Lower leg skin (tissue), 3 donors: Measurements from ENCODE around the gene EGFLAM.

Experiments
- POLR2A ChIP-seq, 2 donors: fragments of 450-650 bp; IDR thresholded peaks; one replicate each; pipeline ENCODE4 v1.6.1; 2016 to 2017; ENCODE audit warnings: antibody characterized with exemption in 2 of 2, mild to moderate bottlenecking in 1 of 2, moderate library complexity in 1 of 2
- TF ChIP-seq, protein P1 (sequence below), 3 donors: fragments of 450-650 bp; IDR thresholded peaks; one replicate each; pipeline ENCODE4 v1.5.1; 2016; ENCODE audit warnings: antibody characterized with exemption in 3 of 3, mild to moderate bottlenecking in 3 of 3, moderate library complexity in 2 of 3

DNA sequence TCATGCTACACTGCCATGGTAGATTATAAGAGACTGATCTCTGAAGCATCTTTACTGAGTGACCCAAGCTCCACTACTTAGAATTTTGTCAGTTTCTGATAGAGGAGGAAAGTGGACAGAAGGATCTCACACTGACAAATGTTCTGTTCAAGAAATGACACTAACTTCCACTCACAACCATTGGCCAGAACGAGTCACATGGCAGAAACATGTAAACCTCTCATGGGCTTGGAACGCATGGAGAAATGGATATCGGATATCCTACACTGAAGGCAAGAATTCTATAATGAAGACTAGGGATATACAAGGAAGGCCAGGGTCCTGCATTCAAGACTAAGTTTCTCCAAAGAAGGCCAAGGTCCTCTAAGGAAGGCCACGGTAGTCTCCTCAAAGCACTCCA lies 31.1 kb downstream of the EGFLAM start:
- no peak for TF ChIP-seq POLR2A (IDR thresholded peaks at IDR 0.05)
- TF ChIP-seq, protein P1, sequence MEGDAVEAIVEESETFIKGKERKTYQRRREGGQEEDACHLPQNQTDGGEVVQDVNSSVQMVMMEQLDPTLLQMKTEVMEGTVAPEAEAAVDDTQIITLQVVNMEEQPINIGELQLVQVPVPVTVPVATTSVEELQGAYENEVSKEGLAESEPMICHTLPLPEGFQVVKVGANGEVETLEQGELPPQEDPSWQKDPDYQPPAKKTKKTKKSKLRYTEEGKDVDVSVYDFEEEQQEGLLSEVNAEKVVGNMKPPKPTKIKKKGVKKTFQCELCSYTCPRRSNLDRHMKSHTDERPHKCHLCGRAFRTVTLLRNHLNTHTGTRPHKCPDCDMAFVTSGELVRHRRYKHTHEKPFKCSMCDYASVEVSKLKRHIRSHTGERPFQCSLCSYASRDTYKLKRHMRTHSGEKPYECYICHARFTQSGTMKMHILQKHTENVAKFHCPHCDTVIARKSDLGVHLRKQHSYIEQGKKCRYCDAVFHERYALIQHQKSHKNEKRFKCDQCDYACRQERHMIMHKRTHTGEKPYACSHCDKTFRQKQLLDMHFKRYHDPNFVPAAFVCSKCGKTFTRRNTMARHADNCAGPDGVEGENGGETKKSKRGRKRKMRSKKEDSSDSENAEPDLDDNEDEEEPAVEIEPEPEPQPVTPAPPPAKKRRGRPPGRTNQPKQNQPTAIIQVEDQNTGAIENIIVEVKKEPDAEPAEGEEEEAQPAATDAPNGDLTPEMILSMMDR (IDR thresholded peaks at IDR 0.05), result no peak
